IMR-90 (cell line): Measurements from ENCODE around the gene PAWR. TPM values are rescaled to one million over a fixed set of nuclear protein-coding genes. Genes with fewer than 3 reads are reported as not detected.

Source experiments
- ATAC-seq: fragments of 200-7000 bp; cut with Tn5 transposase; 2 replicates; pipeline ENCODE4 v1.9.1; 2020; ENCODE audit warnings: low read depth, mild to moderate bottlenecking, moderate library complexity
- BruUV-seq: library from RNA; stranded (reverse); fragments of 400-500 nt; replicated peaks from 2 replicates; lab custom pipeline; 2021; lab: Mats Ljungman, UMichigan
- CTCF ChIA-PET: fragments of 300-600 bp; formaldehyde crosslinking; extraction: SDS; loops from one replicate; lab custom pipeline; 2021; ENCODE audit warnings: antibody characterized with exemption; lab: Yijun Ruan, JAX
- POLR2A ChIA-PET: fragments of 300-600 bp; sonication (Branson Sonifier 250); formaldehyde crosslinking; loops from one replicate; lab custom pipeline; 2022; ENCODE audit warnings: antibody characterized with exemption; ENCODE audit not compliant: unreplicated experiment; lab: Charles Lee
- DNase-seq: peaks from one replicate; pipeline ENCODE4 v3.0.0; 2013
- H2AFZ ChIP-seq: replicated peaks from 2 replicates; pipeline ENCODE3; 2013; ENCODE audit warnings: low read length, mild to moderate bottlenecking; ENCODE audit not compliant: poor library complexity
- H2AK5ac ChIP-seq: 2 replicates; pipeline ENCODE4 v1.6.1; 2013; ENCODE audit warnings: low read depth, low read length, inconsistent platforms
- H2AK9ac ChIP-seq: replicated peaks from 2 replicates; pipeline ENCODE3; 2013; ENCODE audit warnings: mild to moderate bottlenecking, low read depth, low read length, moderate library complexity; ENCODE audit not compliant: poor library complexity
- H2BK120ac ChIP-seq: 2 replicates; pipeline ENCODE4 v1.6.1; 2013; ENCODE audit warnings: low read depth, low read length, inconsistent platforms
- H2BK15ac ChIP-seq: 3 replicates; pipeline ENCODE4 v1.6.1; 2013; ENCODE audit warnings: low read depth, low read length, inconsistent platforms
- H2BK20ac ChIP-seq: 2 replicates; pipeline ENCODE4 v1.6.1; 2013; ENCODE audit warnings: low read depth, mild to moderate bottlenecking, inconsistent platforms, low read length, moderate library complexity
- H2BK5ac ChIP-seq: 2 replicates; pipeline ENCODE4 v1.6.1; 2013; ENCODE audit warnings: mild to moderate bottlenecking, low read depth, low read length, inconsistent platforms; ENCODE audit not compliant: poor library complexity, severe bottlenecking
- H3K14ac ChIP-seq: replicated peaks from 2 replicates; pipeline ENCODE4 v1.6.1; 2013; ENCODE audit warnings: low read depth, low read length, inconsistent platforms
- H3K18ac ChIP-seq: 2 replicates; pipeline ENCODE4 v1.6.1; 2013; ENCODE audit warnings: low read depth, low read length, control low read depth
- H3K23ac ChIP-seq: 2 replicates; pipeline ENCODE4 v1.6.1; 2013; ENCODE audit warnings: low read depth, low read length, inconsistent platforms
- H3K27ac ChIP-seq: 2 replicates; pipeline ENCODE4 v1.5.1; 2013; ENCODE audit warnings: mild to moderate bottlenecking, control low read depth, low read length; ENCODE audit not compliant: insufficient read depth
- H3K27me3 ChIP-seq: 2 replicates; pipeline ENCODE4 v1.6.1; 2013; ENCODE audit warnings: low read length; ENCODE audit not compliant: control insufficient read depth, insufficient read depth
- H3K36me3 ChIP-seq: 2 replicates; pipeline ENCODE4 v1.6.1; 2013; ENCODE audit warnings: low read length, mixed read lengths; ENCODE audit not compliant: control insufficient read depth, insufficient read depth
- H3K4ac ChIP-seq: 2 replicates; pipeline ENCODE4 v1.6.1; 2013; ENCODE audit warnings: low read depth, low read length, inconsistent platforms
- H3K4me1 ChIP-seq: 2 replicates; pipeline ENCODE4 v1.6.1; 2013; ENCODE audit warnings: low read length, mixed read lengths; ENCODE audit not compliant: control insufficient read depth, insufficient read depth
- H3K4me2 ChIP-seq: 2 replicates; pipeline ENCODE4 v1.6.1; 2013; ENCODE audit warnings: low read depth, mild to moderate bottlenecking, control low read depth, low read length, moderate library complexity
- H3K4me3 ChIP-seq: 2 replicates; pipeline ENCODE4 v1.5.1; 2013; ENCODE audit warnings: low read depth, mild to moderate bottlenecking, control low read depth, low read length, moderate library complexity; ENCODE audit not compliant: insufficient read depth
- H3K56ac ChIP-seq: 2 replicates; pipeline ENCODE4 v1.6.1; 2013; ENCODE audit warnings: low read length, inconsistent platforms; ENCODE audit not compliant: insufficient read depth; ENCODE audit errors: extremely low read depth
- H3K79me1 ChIP-seq, 2 experiments: 2 replicates each; pipeline ENCODE4 v1.6.1; 2013; ENCODE audit warnings: low read length in 2 of 2, inconsistent platforms in 1 of 2, low read depth in 1 of 2
- H3K9ac ChIP-seq: 2 replicates; pipeline ENCODE4 v1.6.1; 2013; ENCODE audit warnings: low read depth, low read length, control low read depth
- H3K9me1 ChIP-seq: 2 replicates; pipeline ENCODE4 v1.6.1; 2013; ENCODE audit warnings: low read length, inconsistent platforms; ENCODE audit not compliant: insufficient read depth
- H3K9me3 ChIP-seq: 2 replicates; pipeline ENCODE4 v1.6.1; 2013; ENCODE audit warnings: low read length; ENCODE audit not compliant: control insufficient read depth, insufficient read depth
- H4K20me1 ChIP-seq: 2 replicates; pipeline ENCODE4 v1.6.1; 2013; ENCODE audit warnings: low read length, inconsistent platforms; ENCODE audit not compliant: insufficient read depth
- H4K5ac ChIP-seq: 2 replicates; pipeline ENCODE4 v1.6.1; 2013; ENCODE audit warnings: mild to moderate bottlenecking, low read depth, low read length, control low read depth
- H4K8ac ChIP-seq, 2 experiments: 2 replicates each; pipeline ENCODE4 v1.6.1; 2013; ENCODE audit warnings: low read depth in 2 of 2, low read length in 2 of 2, control low read depth in 1 of 2, inconsistent platforms in 1 of 2
- H4K91ac ChIP-seq: 2 replicates; pipeline ENCODE4 v1.6.1; 2013; ENCODE audit warnings: low read depth, low read length, inconsistent platforms; ENCODE audit not compliant: insufficient read depth
- CEBPB ChIP-seq: IDR thresholded peaks from 2 replicates; pipeline ENCODE4 v1.6.1; 2012; ENCODE audit warnings: low read depth, low read length, improper control_type of control experiment
- CTCF ChIP-seq: conservative IDR thresholded peaks from 2 replicates; pipeline ENCODE4 v1.5.1; 2012; ENCODE audit warnings: mild to moderate bottlenecking, low read depth, low read length, improper control_type of control experiment
- MAZ ChIP-seq: IDR thresholded peaks from 2 replicates; pipeline ENCODE4 v1.6.1; 2012; ENCODE audit warnings: low read depth, mild to moderate bottlenecking, low read length, improper control_type of control experiment, moderate library complexity, borderline replicate concordance
- MXI1 ChIP-seq: IDR thresholded peaks from 2 replicates; pipeline ENCODE4 v1.6.1; 2012; ENCODE audit warnings: low read depth, mild to moderate bottlenecking, low read length, moderate library complexity, borderline replicate concordance
- RAD21 ChIP-seq: IDR thresholded peaks from 2 replicates; pipeline ENCODE4 v1.6.1; 2012; ENCODE audit warnings: low read length, improper control_type of control experiment
- RFX5 ChIP-seq: IDR thresholded peaks from 2 replicates; pipeline ENCODE4 v1.8.0; 2012; ENCODE audit warnings: low read depth, mild to moderate bottlenecking, low read length, moderate library complexity
- WGBS, 2 experiments: methylation state at CpG; one replicate each; pipeline versions ENCODE4 v1.1.5 to v1.1.7; 2013; ENCODE audit warnings: missing lambda C conversion rate in 2 of 2; ENCODE audit not compliant: insufficient read length in 1 of 2; ENCODE audit errors: extremely low coverage in 2 of 2; 5-methylcytosine and 5-hydroxymethylcytosine counted together
- dilution Hi-C: fragments of 300-500 bp; cut with HindIII; formaldehyde crosslinking; loops from one replicate; pipeline ENCODE4 v1.14.3; 2018; ENCODE audit warnings: low sequenced_read_pairs; ENCODE audit not compliant: unreplicated experiment
- in situ Hi-C: fragments of 300-500 bp; cut with MboI; formaldehyde crosslinking; loops from 3 replicates; pipeline ENCODE4 v1.14.3; 2019; ENCODE audit warnings: low sequenced_read_pairs, inconsistent platforms, mixed read lengths
- intact Hi-C: fragments of 100-400 bp; cut with micrococcal nuclease; formaldehyde crosslinking; loops from 2 replicates; pipeline ENCODE4 v1.10.0; 2022
- polyA plus RNA-seq, 3 experiments: library from polyadenylated mRNA; depleted of rRNA; stranded (reverse); fragments of >200 nt; gene quantifications; 2 replicates each; pipeline ENCODE4 v1.2.3, GENCODE V29; 2012; ENCODE audit warnings: low replicate concordance in 1 of 3
- total RNA-seq: library from RNA; depleted of rRNA; stranded (reverse); fragments of >200 nt; gene quantifications from 2 replicates; pipeline ENCODE4 v1.2.3, GENCODE V29; 2012

PAWR gene
- total and polyA plus RNA-seq, 2 of the 4 experiments (the other 2 are of a cell fraction): 13.2 to 13.6 TPM

GRCh38 chr12:79687711-79688260 lies 3.0 kb downstream of the PAWR start:
- ChIA-PET CTCF (interaction anchor here (0.6 kb wide), 3 partner anchors 175 to 1262 kb away, joined by 3 to 6 read pairs (median 3); no protein-coding TSS in a partner anchor), POLR2A (no interaction called here)
- Histone ChIP-seq H2BK20ac (no peak overlapping the region), H4K8ac (no peak overlapping the region), H3K36me3 (no peaks in the 10 kb centered on the region), H2AK9ac (no peak overlapping the region), H3K56ac (no peak overlapping the region), H2AK5ac (no peak overlapping the region), H4K91ac (no peak overlapping the region), H3K9ac (peak overlapping the region; percentile 37; the same call in 1 of the 2 replicates), H2BK5ac (peak overlapping the region; percentile 11), H3K9me1 (peaks cover 5% of the 10 kb centered on the region; the same call in 1 of the 2 replicates), H4K20me1 (peaks cover 20% of the 10 kb centered on the region), H2BK120ac (no peak overlapping the region), H3K4me3 (peak overlapping the region; percentile 37; the same call in 1 of the 2 replicates), H3K4ac (no peak overlapping the region), H3K9me3 (no peaks in the 10 kb centered on the region), H3K4me1 (peaks cover 10% of the 10 kb centered on the region; the same call in 1 of the 2 replicates), H3K14ac (no peak overlapping the region), H3K18ac (no peak overlapping the region), H2BK15ac (no peak overlapping the region), H4K5ac (no peak overlapping the region), H3K4me2 (peak overlapping the region; percentile 100), H3K23ac (peak overlapping the region; percentile 58; the same call in 1 of the 2 replicates), H3K27me3 (no peaks in the 10 kb centered on the region), H3K27ac (no peak overlapping the region), H2AFZ (no peak overlapping the region), H3K79me1 (peaks cover 6 to 36% of the 10 kb centered on the region in 2 experiments; a peak in 3 of 4 replicates)
- no peak for TF ChIP-seq CEBPB
- TF ChIP-seq RAD21: no peak
- no peak for TF ChIP-seq CTCF
- no peak for TF ChIP-seq MXI1
- no peak for TF ChIP-seq RFX5
- no peak for TF ChIP-seq MAZ
- dilution Hi-C loops: no loop called here
- BruUV-seq: no TSS peak
- peak; percentile 4 for DNase-seq
- no CpG with 5 or more reads among the region's 3 CpGs for WGBS, 2 experiments
- in situ Hi-C loops: loop anchor here (5.0 kb wide), 1 partner anchor 265 kb away; no protein-coding TSS in a partner anchor
- intact Hi-C loops: loop anchor here (5.0 to 10.0 kb wide), 2 partner anchors 65 to 103 kb away; no protein-coding TSS in a partner anchor
- ATAC-seq: no peak
